GM12891 (cell line): ENCODE data around the gene ARFGEF3.

Experiments
- DNase-seq: peaks from one replicate; pipeline ENCODE4 v3.0.0; 2011; ENCODE audit warnings: low spot score; ENCODE audit not compliant: insufficient read length
- FAIRE-seq: peaks from 2 replicates; lab custom pipeline; 2011; peaks lifted over from hg19 to GRCh38; lab: Jason Lieb, UNC
- PAX5 ChIP-seq: IDR thresholded peaks from 2 replicates; pipeline ENCODE4 v1.6.1; 2011; ENCODE audit warnings: low read length, moderate library complexity, mild to moderate bottlenecking; ENCODE audit not compliant: insufficient read depth, severe bottlenecking
- POLR2A ChIP-seq: IDR thresholded peaks from 2 replicates; pipeline ENCODE4 v1.6.1; 2011; ENCODE audit warnings: low read depth, low read length, control low read depth
- POLR2AphosphoS5 ChIP-seq: IDR thresholded peaks from 2 replicates; pipeline ENCODE4 v1.6.1; 2011; ENCODE audit warnings: low read depth, low read length, control low read depth
- POU2F2 ChIP-seq: IDR thresholded peaks from 2 replicates; pipeline ENCODE4 v1.6.1; 2011; ENCODE audit warnings: low read depth, mild to moderate bottlenecking, control low read depth, low read length, moderate library complexity
- SPI1 ChIP-seq: IDR thresholded peaks from 2 replicates; pipeline ENCODE4 v1.6.1; 2011; ENCODE audit warnings: low read depth, low read length, control low read depth
- TAF1 ChIP-seq: IDR thresholded peaks from 2 replicates; pipeline ENCODE4 v1.6.1; 2011; ENCODE audit warnings: low read depth, low read length, control low read depth

Gene ARFGEF3

GRCh38 chr6:138377042-138377441, 215.3 kb downstream of the ARFGEF3 start:
- TF ChIP-seq TAF1 (no peak), POU2F2 (no peak), PAX5 (no peak), POLR2A (no peak), SPI1 (no peak), POLR2AphosphoS5 (no peak)
- DNase-seq (no peak), FAIRE-seq (no peak)

DNA sequence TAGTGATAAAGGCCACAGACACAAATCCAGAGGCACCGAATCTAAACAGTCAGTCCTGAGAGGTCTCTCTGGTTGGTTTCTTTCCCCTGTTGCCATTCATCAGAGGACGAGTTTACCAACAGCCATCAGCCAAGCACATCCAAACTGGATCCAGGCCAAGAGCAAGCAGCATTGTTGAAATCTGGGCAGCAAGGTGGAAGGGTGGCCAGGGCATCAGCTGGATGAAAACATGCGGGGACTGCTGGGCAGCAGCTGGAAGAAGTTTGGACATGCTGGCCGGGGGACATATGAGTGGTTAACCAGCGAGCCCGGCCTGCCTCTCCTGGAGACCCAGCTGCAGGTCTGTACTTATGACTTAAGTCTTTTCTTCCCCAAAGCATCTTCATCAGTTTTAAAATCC, 216.1 kb downstream of the ARFGEF3 start, which contains the start of gene SMIM28:
Gene SMIM28 (plus strand): TSS at position 62 of the 400 bp plus-strand sequence. CDS start 168 bp downstream, at position 230.
- TF ChIP-seq POLR2AphosphoS5: no peak
- no peak for TF ChIP-seq POU2F2
- no peak for TF ChIP-seq PAX5
- TF ChIP-seq SPI1: no peak
- no peak for TF ChIP-seq TAF1
- TF ChIP-seq POLR2A: no peak
- DNase-seq (no peak), FAIRE-seq (no peak)

GRCh38 chr6:138378463-138378862, 216.7 kb downstream of the ARFGEF3 start:
- TF ChIP-seq SPI1: no peak
- no peak for TF ChIP-seq PAX5
- no peak for TF ChIP-seq POLR2A
- TF ChIP-seq POLR2AphosphoS5: no peak
- no peak for TF ChIP-seq TAF1
- no peak for TF ChIP-seq POU2F2
- DNase-seq (no peak), FAIRE-seq (no peak)

GRCh38 chr6:138382498-138383265, 220.9 kb downstream of the ARFGEF3 start:
- no peak for TF ChIP-seq PAX5
- TF ChIP-seq SPI1: no peak
- no peak for TF ChIP-seq POLR2A
- no peak for TF ChIP-seq POU2F2
- TF ChIP-seq POLR2AphosphoS5: no peak
- TF ChIP-seq TAF1: no peak
- DNase-seq (no peak), FAIRE-seq (no peak)

- FAIRE-seq (no peak), DNase-seq (no peak)
- TF ChIP-seq POLR2A: no peak
- no peak for TF ChIP-seq POLR2AphosphoS5
- TF ChIP-seq SPI1: no peak
- no peak for TF ChIP-seq TAF1
- no peak for TF ChIP-seq PAX5
- no peak for TF ChIP-seq POU2F2
These were observed 222.0 kb downstream of the ARFGEF3 start for GRCh38 chr6:138383776-138384175.

DNA sequence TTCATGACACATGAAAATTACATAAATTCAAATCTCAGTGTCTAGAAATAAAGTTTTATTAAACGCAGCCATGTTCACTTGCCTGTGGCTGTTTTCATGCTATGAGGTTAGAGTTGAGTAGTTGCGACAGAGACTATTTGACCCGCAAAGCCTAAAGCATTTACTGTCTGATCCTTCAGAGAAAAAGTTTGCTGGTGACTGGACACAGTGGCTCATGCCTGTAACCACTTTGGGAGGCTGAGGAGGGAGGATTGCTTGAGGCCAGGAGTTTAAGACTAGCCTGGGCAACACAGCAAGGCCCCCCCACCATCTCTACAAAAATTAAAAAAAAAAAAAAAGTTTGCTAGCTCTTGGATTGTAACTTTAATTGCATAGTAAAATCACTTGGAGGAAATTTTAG, 225.2 kb downstream of the ARFGEF3 start:
- FAIRE-seq (no peak), DNase-seq (no peak)
- no peak for TF ChIP-seq PAX5
- TF ChIP-seq POLR2A: no peak
- no peak for TF ChIP-seq TAF1
- no peak for TF ChIP-seq POU2F2
- no peak for TF ChIP-seq SPI1
- no peak for TF ChIP-seq POLR2AphosphoS5

GRCh38 chr6:138387577-138388368, 226.0 kb downstream of the ARFGEF3 start:
- no peak for FAIRE-seq
- no peak for TF ChIP-seq PAX5
- TF ChIP-seq POLR2A: no peak
- no peak for TF ChIP-seq TAF1
- TF ChIP-seq POLR2AphosphoS5: no peak
- TF ChIP-seq POU2F2: no peak
- TF ChIP-seq SPI1: no peak
- no peak for DNase-seq

GRCh38 chr6:138389551-138389950, 227.8 kb downstream of the ARFGEF3 start:
- FAIRE-seq: no peak
- no peak for DNase-seq
- TF ChIP-seq POLR2A (no peak), POU2F2 (no peak), POLR2AphosphoS5 (no peak), SPI1 (no peak), PAX5 (no peak), TAF1 (no peak)
